Activated CD4-positive, alpha-beta T cell treated with anti-CD3 and anti-CD28 coated beads, Interleukin-2, amount 50 U/mL, for 4 hours (primary cell): ENCODE measurements around the gene AHRR.
"Not testable (repeated sequence)": the region's sequence is repeated elsewhere in the genome, so short reads cannot be mapped to it uniquely, and the experiment has no call there.

ENCODE experiments used
- DNase-seq, 2 experiments: peaks; one replicate each; pipeline ENCODE4 v3.0.0-alpha.2; 2020

AHRR gene

DNA sequence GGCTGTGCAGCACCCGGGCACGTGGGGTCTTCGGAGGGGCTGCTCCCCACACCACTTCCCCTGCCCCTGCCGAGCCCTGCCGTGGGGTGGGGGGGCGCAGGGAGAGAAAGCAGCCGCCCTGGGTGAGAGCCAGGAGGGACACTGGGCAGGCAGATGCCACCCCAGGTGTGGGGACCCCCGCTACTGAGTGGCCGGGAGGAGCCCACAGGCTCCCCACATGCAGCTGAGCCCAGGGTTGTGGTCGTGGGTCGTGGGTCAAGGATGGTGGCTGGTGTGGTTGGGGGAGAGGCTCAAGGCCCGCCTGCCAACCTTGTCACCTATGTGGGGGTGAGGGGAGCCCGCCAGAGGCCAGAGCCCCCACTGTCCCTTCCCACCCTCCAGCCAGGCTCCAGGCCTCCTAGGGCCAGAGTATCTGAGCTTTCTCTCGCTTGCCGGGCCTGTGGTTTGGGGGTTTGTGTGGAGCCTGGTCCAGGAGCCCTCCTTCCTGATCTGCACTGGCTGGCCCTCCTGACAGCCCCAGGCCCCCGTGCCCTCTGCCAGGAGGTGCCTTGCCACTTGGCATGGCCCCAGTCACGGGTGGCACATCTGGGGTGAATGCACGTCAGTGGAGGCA, 157.0 kb downstream of the AHRR start:
- no peak for DNase-seq

DNA sequence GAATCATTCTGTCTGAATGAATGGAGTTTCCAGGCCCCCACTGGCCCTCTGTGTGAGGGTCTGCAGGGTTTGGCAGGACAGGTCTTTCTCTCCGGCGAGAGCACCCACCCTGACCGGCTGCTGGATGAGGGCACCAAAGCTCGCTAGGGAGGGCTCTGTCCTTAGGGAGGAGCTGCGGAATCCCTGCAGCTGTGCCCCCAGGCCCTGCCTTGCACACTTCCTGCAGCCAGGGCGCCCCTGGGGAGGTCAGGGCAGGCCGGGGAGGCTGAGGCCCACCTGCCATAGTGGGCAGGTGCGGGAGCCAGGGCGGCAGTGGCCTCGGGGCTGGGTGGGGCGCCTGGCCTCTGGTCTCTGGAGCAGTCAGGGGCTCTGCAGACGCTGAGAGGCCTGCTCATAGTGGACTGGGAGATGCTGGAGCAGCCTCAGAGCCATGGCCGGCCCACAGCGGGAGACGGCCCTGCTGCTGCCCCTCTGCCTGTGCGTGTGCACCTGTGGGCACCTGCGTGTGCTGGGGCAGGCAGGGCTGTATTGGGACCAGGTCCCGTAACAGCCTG, 157.5 kb downstream of the AHRR start:
- DNase-seq = no peak

- DNase-seq = no peak
Measured at GRCh38 chr5:479566-480319, 158.2 kb downstream of the AHRR start.

GRCh38 chr5:481347-481746, 159.8 kb downstream of the AHRR start:
- no peak for DNase-seq

- DNase-seq = no peak
Measured at GRCh38 chr5:482021-482420, 160.5 kb downstream of the AHRR start.

DNA sequence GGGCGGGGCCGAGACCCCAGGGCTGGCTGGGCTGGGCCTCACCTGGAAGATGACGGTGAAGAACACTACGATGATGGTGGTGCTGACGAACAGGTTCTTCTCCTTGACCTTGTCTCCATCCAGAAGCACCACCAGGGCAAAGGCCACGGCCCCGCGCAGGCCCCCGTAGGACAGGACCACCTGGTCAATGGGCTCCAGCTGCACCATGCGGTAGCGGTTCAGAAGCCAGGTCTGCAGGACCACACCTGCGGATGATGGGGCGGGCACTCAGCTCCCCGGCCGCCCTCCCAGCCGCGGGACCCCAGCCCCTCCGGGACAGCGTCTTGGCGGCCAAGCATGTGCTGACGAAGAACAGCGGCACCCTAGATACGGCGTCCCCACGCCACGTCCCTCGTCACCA, 161.0 kb downstream of the AHRR start:
- DNase-seq = no peak

- DNase-seq = no peak
Measured at GRCh38 chr5:483011-483410, 161.5 kb downstream of the AHRR start.

DNA sequence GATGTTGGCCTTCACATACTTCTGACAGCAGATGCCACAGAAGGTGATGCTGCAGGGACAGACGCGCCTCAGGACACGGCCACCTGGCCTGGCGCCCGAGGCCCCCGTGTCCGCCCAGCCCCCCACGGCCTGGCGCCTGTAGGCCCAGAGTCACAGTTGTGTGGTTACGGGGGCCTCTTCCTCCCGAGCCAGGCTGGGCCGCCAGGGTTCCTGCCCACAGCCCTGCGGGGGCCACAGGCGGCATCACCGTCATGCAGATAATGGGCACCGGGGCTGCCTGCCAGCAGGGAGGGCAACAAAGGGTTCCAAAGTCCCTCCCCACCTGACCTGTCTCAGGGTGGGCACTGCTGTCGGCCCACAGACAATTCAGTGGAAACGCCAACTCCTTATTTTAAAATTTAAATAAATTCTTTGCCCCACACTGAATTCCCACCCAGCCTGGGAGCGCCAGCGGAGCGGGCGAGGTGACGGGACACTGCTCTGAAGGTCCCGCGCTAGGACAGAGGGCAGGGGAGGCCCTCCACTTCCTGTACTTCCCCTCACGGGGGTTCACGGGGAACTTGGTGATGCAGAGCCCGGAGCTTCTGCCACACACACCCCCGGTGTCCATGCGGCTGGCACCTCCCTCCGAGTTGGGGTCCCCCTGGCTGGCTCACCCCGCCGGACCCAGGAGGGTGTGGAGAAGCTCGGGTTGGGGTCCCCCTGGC, 162.1 kb downstream of the AHRR start:
- DNase-seq = no peak

GRCh38 chr5:484556-484955, 163.0 kb downstream of the AHRR start:
- DNase-seq = no peak

DNA sequence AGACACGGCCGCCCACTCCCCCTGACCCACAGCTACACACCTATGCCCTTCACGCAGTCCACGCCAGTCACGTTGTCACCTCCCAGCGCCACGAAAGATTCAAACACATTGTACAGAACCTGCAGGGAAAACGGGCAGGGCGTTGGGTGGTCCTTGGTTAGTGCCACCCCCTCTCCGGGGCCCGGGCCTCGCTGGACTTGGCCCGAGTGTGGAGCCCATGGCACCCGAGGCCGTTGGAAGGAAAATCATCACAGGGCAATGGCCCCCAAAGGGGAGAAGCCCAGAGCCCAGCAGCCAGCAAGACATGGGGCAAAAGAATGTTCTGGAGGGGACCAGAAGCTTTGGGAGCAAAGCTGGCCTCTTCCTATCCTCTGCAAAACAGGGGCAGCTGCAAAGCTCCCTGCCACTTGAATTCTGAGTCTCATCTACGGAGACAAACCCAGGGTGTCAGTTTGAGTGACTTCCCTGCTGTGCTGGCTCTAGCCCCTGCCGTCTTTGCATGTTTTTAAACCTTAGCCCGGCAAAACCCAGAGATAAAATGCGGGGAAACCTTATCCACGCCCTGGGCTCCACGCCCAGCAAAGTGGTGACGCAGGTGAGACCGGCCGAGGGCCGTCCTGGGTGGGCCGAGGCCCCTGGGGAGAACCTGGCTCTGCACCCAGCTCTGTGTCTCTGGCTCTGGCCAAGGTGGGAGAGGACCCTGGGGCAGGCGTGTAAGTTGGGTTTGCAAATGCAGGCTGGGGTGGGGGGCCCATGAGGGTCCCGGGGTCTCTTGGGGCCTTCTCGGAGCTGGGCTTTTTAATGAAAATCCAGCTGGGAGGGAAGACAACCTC, 163.8 kb downstream of the AHRR start:
- DNase-seq = no peak

DNA sequence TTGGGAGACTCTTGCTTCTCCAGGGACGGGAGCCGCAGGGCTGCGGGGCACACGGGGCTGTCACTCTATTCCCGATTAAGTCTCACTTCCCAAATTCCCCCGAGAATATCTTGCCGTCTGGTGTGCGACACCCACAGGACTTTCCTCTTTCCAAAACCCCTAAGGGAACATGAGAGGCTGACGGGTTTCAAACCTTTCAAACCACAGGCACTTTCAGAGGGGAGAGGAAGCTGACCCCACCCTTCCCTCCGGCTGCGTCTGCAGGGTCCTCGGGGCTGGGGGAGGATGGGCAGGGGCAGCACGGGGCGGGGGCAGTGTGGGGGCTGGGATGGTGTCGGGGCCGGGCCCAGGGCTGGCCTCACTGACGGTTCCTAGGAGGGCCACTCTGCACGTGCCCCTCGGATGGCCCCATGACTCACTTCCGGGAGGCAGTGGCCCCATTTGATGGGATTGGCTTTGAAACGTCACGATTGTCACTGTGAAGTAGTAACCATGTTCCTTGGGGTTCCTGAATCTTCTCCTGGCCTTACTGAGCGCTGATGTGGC, 164.5 kb downstream of the AHRR start:
- DNase-seq = no peak

DNA sequence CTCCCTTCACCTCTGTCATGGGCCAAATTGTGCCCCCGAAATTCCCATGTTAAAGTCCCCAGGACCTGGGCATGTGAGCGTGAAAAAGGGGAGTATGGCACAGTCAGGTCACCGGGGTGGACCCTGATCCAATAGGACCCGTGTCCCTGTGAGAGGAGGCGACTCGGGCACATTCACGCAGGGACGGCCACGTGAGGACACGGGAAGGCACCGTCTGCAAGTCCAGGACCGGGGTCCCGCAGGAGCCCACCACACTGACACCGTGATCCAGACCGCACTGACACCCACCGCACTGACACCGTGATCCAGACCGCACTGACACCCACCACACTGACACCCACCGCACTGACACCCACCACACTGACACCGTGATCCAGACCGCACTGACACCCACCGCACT, 165.1 kb downstream of the AHRR start:
- not testable (repeated sequence) for DNase-seq
